Epithelial cell of proximal tubule (primary cell): Measurements from ENCODE around the gene NT5C1A. TPM values are rescaled to one million over a fixed set of nuclear protein-coding genes. Genes with fewer than 3 reads are reported as not detected.

ENCODE experiments used
- DNase-seq: peaks from one replicate; pipeline ENCODE4 v3.0.0-alpha.2; 2011; ENCODE audit warnings: low read depth
- H3K4me3 ChIP-seq: 2 replicates; pipeline ENCODE4 v1.5.1; 2011; ENCODE audit warnings: low read depth, mild to moderate bottlenecking, low read length
- total RNA-seq: library from RNA; depleted of rRNA; stranded (reverse); fragments of >200 nt; gene quantifications from 2 replicates; pipeline ENCODE4 v1.2.3, GENCODE V29; 2015
- TF ChIP-seq, protein P1 (sequence below): conservative IDR thresholded peaks from 2 replicates; pipeline ENCODE4 v1.5.1; 2012; ENCODE audit warnings: low read depth, mild to moderate bottlenecking, low read length

NT5C1A gene
- total RNA-seq, 1 donor from 2014 or later, result not detected

- no peak overlapping the region for H3K4me3 ChIP-seq
- DNase-seq, result no peak
- TF ChIP-seq, protein P1, sequence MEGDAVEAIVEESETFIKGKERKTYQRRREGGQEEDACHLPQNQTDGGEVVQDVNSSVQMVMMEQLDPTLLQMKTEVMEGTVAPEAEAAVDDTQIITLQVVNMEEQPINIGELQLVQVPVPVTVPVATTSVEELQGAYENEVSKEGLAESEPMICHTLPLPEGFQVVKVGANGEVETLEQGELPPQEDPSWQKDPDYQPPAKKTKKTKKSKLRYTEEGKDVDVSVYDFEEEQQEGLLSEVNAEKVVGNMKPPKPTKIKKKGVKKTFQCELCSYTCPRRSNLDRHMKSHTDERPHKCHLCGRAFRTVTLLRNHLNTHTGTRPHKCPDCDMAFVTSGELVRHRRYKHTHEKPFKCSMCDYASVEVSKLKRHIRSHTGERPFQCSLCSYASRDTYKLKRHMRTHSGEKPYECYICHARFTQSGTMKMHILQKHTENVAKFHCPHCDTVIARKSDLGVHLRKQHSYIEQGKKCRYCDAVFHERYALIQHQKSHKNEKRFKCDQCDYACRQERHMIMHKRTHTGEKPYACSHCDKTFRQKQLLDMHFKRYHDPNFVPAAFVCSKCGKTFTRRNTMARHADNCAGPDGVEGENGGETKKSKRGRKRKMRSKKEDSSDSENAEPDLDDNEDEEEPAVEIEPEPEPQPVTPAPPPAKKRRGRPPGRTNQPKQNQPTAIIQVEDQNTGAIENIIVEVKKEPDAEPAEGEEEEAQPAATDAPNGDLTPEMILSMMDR, result no peak
Observed at GRCh38 chr1:39684313-39684664, 12.4 kb upstream of the NT5C1A start.

GRCh38 chr1:39683591-39684312 is 11.8 kb upstream of the NT5C1A start:
- TF ChIP-seq, protein P1, result no peak
- no peak for DNase-seq
- H3K4me3 ChIP-seq, result no peak overlapping the region

- no peak for DNase-seq
- TF ChIP-seq, protein P1, result no peak
- H3K4me3 ChIP-seq, result no peak overlapping the region
Observed at GRCh38 chr1:39681999-39682398, 10.1 kb upstream of the NT5C1A start.

GRCh38 chr1:39681294-39681693 is 9.4 kb upstream of the NT5C1A start:
- no peak for DNase-seq
- H3K4me3 ChIP-seq, result no peak overlapping the region
- TF ChIP-seq, protein P1, result no peak

- no peak overlapping the region for H3K4me3 ChIP-seq
- TF ChIP-seq, protein P1, result no peak
- DNase-seq, result no peak
Observed at GRCh38 chr1:39680751-39681150, 8.8 kb upstream of the NT5C1A start.

DNA sequence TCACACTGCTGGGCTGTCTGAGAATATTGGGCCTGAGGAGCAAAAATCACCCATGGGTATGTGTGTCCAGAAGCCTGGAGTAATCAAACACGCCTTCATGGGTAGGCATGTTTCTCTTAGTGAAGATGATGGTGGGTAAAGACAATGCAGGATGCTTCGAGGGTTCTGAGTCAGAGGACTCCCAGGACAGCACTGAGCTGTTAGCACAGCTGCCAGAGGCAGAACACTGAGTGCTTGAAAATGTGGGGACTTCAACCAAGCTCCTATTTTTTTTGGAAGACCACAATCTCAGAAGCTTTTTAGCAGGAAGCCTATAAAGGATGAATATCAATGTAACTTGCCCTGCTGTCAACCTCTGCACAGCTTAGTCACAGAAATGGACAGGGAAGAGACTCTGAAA is 7.9 kb upstream of the NT5C1A start:
- DNase-seq, result no peak
- TF ChIP-seq, protein P1, result no peak

DNA sequence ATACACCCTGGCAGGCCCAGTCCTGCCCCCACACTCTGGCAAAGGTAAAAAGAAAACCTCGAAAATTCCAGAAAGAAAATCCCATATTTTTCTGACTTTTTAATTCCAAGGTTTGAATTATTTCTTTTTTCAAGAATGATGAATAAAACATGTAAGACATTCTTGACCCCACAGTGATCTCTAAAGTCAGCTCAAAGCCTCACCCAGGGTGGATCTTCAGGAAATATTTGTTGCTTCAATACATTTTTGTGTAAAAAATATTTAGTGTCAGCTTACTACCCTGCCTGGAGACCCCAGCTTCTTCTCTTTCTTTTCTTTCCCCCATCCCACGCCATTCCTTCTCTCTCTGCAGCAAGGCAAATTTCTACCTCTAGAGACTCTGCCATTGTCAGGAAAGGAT is 7.0 kb upstream of the NT5C1A start:
- H3K4me3 ChIP-seq, result no peak overlapping the region
- DNase-seq, result no peak
- TF ChIP-seq, protein P1, result no peak

More for the DNA sequence above, 7.9 kb upstream of the NT5C1A start:
- H3K4me3 ChIP-seq, result no peak overlapping the region
